ENCODE results near the gene PLXNB1. TPM values are rescaled to one million over a fixed set of nuclear protein-coding genes. Genes with fewer than 3 reads are reported as not detected.
A peak's percentile ranks its signal among the peaks of the same experiment; 100 is the strongest.

Gene PLXNB1
- total and polyA plus RNA-seq, 10 of the 15 experiments (the other 5 are each of a cell fraction or from before 2014, with no cell fraction given): 0.18 to 15.1 (median 5.3) TPM

GRCh38 chr3:48426944-48427629 is 2.8 kb downstream of the PLXNB1 start:
- FAIRE-seq: no peak
- H3K9ac ChIP-seq (ENCODE audit: control insufficient read depth, insufficient read depth, low read length): peak overlapping the region; percentile 16; the same call in 1 of the 2 replicates
- in situ Hi-C loops (cut with MboI) (no loop called here), intact Hi-C loops (cut with micrococcal nuclease; ENCODE audit: unreplicated experiment) (no loop called here)
- peak; percentile 25; the same call in 2 of the 3 replicates for ATAC-seq
- ChIA-PET RAD21 (ENCODE audit: unreplicated experiment) (interaction anchor here (1.2 to 3.9 kb wide), 3 partner anchors 9 to 191 kb away, joined by 4 to 16 read pairs (median 7); no protein-coding TSS in a partner anchor), CTCF (interaction anchor here (0.6 to 2.9 kb wide), 3 partner anchors 9 to 293 kb away, joined by 3 to 25 read pairs (median 7); no protein-coding TSS in a partner anchor), POLR2A (interaction anchor here (0.6 to 2.2 kb wide), 3 partner anchors 9 to 114 kb away, joined by 3 to 7 read pairs (median 4); partner anchors contain the start of genes CCDC51 and TMA7), SMC1A (ENCODE audit: uncharacterized antibody, unreplicated experiment) (interaction anchor here (1.2 to 1.6 kb wide), 3 partner anchors 9 to 26 kb away, joined by 3 to 7 read pairs (median 7); no protein-coding TSS in a partner anchor)
- peak overlapping the region; percentile 44; the same call in 1 of the 2 replicates for H3K4me2 ChIP-seq (ENCODE audit: control insufficient read depth, insufficient read depth)
- H4K20me1 ChIP-seq (ENCODE audit: control insufficient read depth, insufficient read depth): no peaks in the 10 kb centered on the region
- H3K36me3 ChIP-seq (ENCODE audit: control insufficient read depth in 2 of 2, insufficient read depth in 2 of 2, low read length in 1 of 2): 0 out of 4 replicates have a peak, but pooled peaks cover 0 to 4% of the 10 kb centered on the region in 2 experiments
- WGBS (ENCODE audit: insufficient coverage, insufficient replicate concordance, low lambda C conversion rate, missing lambda C conversion rate): 70% methylated on average over 8 of the region's 8 CpGs
- peaks cover 16% of the 10 kb centered on the region for H3K4me1 ChIP-seq (ENCODE audit: control insufficient read depth, insufficient read depth, low read length)
- no peak overlapping the region for H3K4me3 ChIP-seq
- DNase-seq (ENCODE audit: low read depth, low spot score): no peak
- H3K79me2 ChIP-seq (ENCODE audit: control insufficient read depth, insufficient read depth, low read length): no peaks in the 10 kb centered on the region
- H2AFZ ChIP-seq (ENCODE audit: control insufficient read depth, low read depth, low read length): no peak overlapping the region
- no peak overlapping the region for H3K27ac ChIP-seq (ENCODE audit: control insufficient read depth, insufficient read depth)
- no peaks in the 10 kb centered on the region for H3K27me3 ChIP-seq (replicated peaks in 1 of 2; ENCODE audit: control insufficient read depth in 2 of 2, insufficient read depth in 2 of 2, low read length in 1 of 2)
- no peaks in the 10 kb centered on the region for H3K9me3 ChIP-seq (replicated peaks; ENCODE audit: control insufficient read depth, insufficient read depth, low read length)
- TF ChIP-seq IRF5 (IDR thresholded peaks at IDR 0.05; ENCODE audit: borderline replicate concordance) (no peak), CHD4 (IDR thresholded peaks at IDR 0.05) (no peak), ZNF384 (IDR thresholded peaks at IDR 0.05; ENCODE audit: borderline replicate concordance, low read depth, low read length) (0 out of 2 replicates have a peak, but pooled peaks have one; percentile 23), JUND (IDR thresholded peaks at IDR 0.05; ENCODE audit: low read depth, low read length) (no peak), IKZF1 (conservative IDR thresholded peaks at IDR 0.05) (peak; percentile 4; the same call in 1 of the 2 replicates)
- no TSS peak for BruUV-seq (replicated peaks)
